Endothelial cell of umbilical vein (primary cell): Measurements from ENCODE around the gene CCR5. TPM values are rescaled to one million over a fixed set of nuclear protein-coding genes. Genes with fewer than 3 reads are reported as not detected.

ENCODE experiments used
- BruUV-seq: library from RNA; stranded (reverse); fragments of 400-500 nt; replicated peaks from 2 replicates; lab custom pipeline; 2021; lab: Mats Ljungman, UMichigan
- CTCF ChIA-PET: fragments of 300-600, 350-600 bp; sonication (Branson Sonifier 250); formaldehyde crosslinking; loops from one replicate; lab custom pipeline; 2021; ENCODE audit warnings: antibody characterized with exemption, inconsistent platforms; lab: Charles Lee
- POLR2A ChIA-PET: fragments of 300-600, 350-600 bp; sonication (Branson Sonifier 250); formaldehyde crosslinking; loops from one replicate; lab custom pipeline; 2021; ENCODE audit warnings: antibody characterized with exemption, inconsistent platforms; lab: Charles Lee
- DNase-seq: peaks from one replicate; pipeline ENCODE4 v3.0.0-alpha.2; 2011; ENCODE audit warnings: low read depth, low spot score
- FAIRE-seq: peaks from 2 replicates; lab custom pipeline; 2011; peaks lifted over from hg19 to GRCh38; lab: Jason Lieb, UNC
- H2AFZ ChIP-seq: 2 replicates; pipeline ENCODE4 v1.6.0; 2012; ENCODE audit warnings: low read depth, low read length, control low read depth, inconsistent platforms
- H3K27ac ChIP-seq: 2 replicates; pipeline ENCODE4 v1.5.1; 2011; ENCODE audit warnings: low read depth, mild to moderate bottlenecking, control low read depth, low read length, moderate library complexity; ENCODE audit not compliant: insufficient read depth
- H3K27me3 ChIP-seq, 2 experiments: 2 replicates each; pipeline versions ENCODE4 v1.6.0 to v1.6.1; 2011; ENCODE audit warnings: low read length in 2 of 2, mixed read lengths in 1 of 2; ENCODE audit not compliant: control insufficient read depth in 2 of 2, insufficient read depth in 2 of 2
- H3K36me3 ChIP-seq, 2 experiments: 2 replicates in 1 of 2; 3 replicates in 1 of 2; pipeline ENCODE4 v1.5.1; 2011; ENCODE audit warnings: low read length in 2 of 2, mild to moderate bottlenecking in 1 of 2, moderate library complexity in 1 of 2; ENCODE audit not compliant: control insufficient read depth in 2 of 2, insufficient read depth in 2 of 2; ENCODE audit errors: extremely low read depth in 1 of 2
- H3K4me1 ChIP-seq: 3 replicates; pipeline ENCODE4 v1.5.1; 2011; ENCODE audit warnings: mild to moderate bottlenecking, low read length; ENCODE audit not compliant: control insufficient read depth, insufficient read depth; ENCODE audit errors: extremely low read depth
- H3K4me2 ChIP-seq: 2 replicates; pipeline ENCODE4 v1.6.1; 2011; ENCODE audit warnings: low read length, control low read depth, mixed read lengths; ENCODE audit not compliant: insufficient read depth
- H3K4me3 ChIP-seq, 3 experiments: fragments of 200-600 bp in 1 of 3; sonication (generic), shearing (Covaris generic) in 1 of 3; replicated peaks in 1 of 3; 2 replicates each; pipeline ENCODE4 v1.5.1; 2011 to 2016; ENCODE audit warnings: control low read depth in 3 of 3, low read length in 3 of 3, mild to moderate bottlenecking in 2 of 3, inconsistent platforms in 1 of 3, low read depth in 1 of 3, moderate library complexity in 1 of 3; ENCODE audit not compliant: insufficient read depth in 1 of 3
- H3K79me2 ChIP-seq: 2 replicates; pipeline ENCODE4 v1.6.0; 2012; ENCODE audit warnings: low read length, inconsistent platforms; ENCODE audit not compliant: control insufficient read depth, insufficient read depth
- H3K9ac ChIP-seq: replicated peaks from 2 replicates; pipeline ENCODE3; 2011; ENCODE audit warnings: low read length, control low read depth; ENCODE audit not compliant: insufficient read depth; ENCODE audit errors: extremely low read depth
- H3K9me1 ChIP-seq: replicated peaks from 3 replicates; pipeline ENCODE4 v1.6.0; 2011; ENCODE audit warnings: mild to moderate bottlenecking, low read length; ENCODE audit not compliant: control insufficient read depth, insufficient read depth; ENCODE audit errors: extremely low read depth
- H3K9me3 ChIP-seq: replicated peaks from 2 replicates; pipeline ENCODE4 v1.5.1; 2012; ENCODE audit warnings: low read length, inconsistent platforms; ENCODE audit not compliant: control insufficient read depth, insufficient read depth
- H4K20me1 ChIP-seq: replicated peaks from 2 replicates; pipeline ENCODE3; 2011; ENCODE audit warnings: mild to moderate bottlenecking, low read length; ENCODE audit not compliant: control insufficient read depth, insufficient read depth; ENCODE audit errors: extremely low read depth
- CTCF ChIP-seq, 2 donors: IDR thresholded peaks; 1 replicate in 1 of 2; 2 replicates in 1 of 2; pipeline ENCODE4 v1.5.1; 2011; ENCODE audit warnings: low read length in 2 of 2, mild to moderate bottlenecking in 2 of 2, moderate library complexity in 2 of 2, control low read depth in 1 of 2, inconsistent platforms in 1 of 2, low read depth in 1 of 2; ENCODE audit not compliant: insufficient read depth in 1 of 2; ENCODE audit errors: extremely low read depth in 1 of 2
- EZH2 ChIP-seq: IDR thresholded peaks from 2 replicates; pipeline ENCODE4 v1.6.1; 2012; ENCODE audit warnings: borderline replicate concordance, low read depth, mild to moderate bottlenecking, moderate library complexity, low read length, inconsistent platforms; ENCODE audit not compliant: severe bottlenecking
- FOS ChIP-seq: IDR thresholded peaks from 2 replicates; pipeline ENCODE4 v1.6.1; 2011; ENCODE audit warnings: mild to moderate bottlenecking, low read length, moderate library complexity, borderline replicate concordance; ENCODE audit not compliant: insufficient read depth
- GATA2 ChIP-seq: IDR thresholded peaks from 2 replicates; pipeline ENCODE4 v1.7.0; 2011; ENCODE audit warnings: low read depth, mild to moderate bottlenecking, moderate library complexity, mixed read lengths, low read length; ENCODE audit not compliant: insufficient read length, insufficient read depth
- JUN ChIP-seq: IDR thresholded peaks from 2 replicates; pipeline ENCODE4 v1.6.1; 2011; ENCODE audit warnings: borderline replicate concordance, low read depth; ENCODE audit not compliant: insufficient read length, insufficient read depth
- MAX ChIP-seq: IDR thresholded peaks from 2 replicates; pipeline ENCODE4 v1.6.1; 2011; ENCODE audit not compliant: insufficient read depth, insufficient read length
- POLR2AphosphoS5 ChIP-seq: IDR thresholded peaks from 2 replicates; pipeline ENCODE4 v1.6.1; 2012; ENCODE audit warnings: low read depth, mild to moderate bottlenecking, control low read depth, low read length, moderate library complexity; ENCODE audit not compliant: insufficient read depth
- dilution Hi-C: fragments of 300-500 bp; cut with MboI; formaldehyde crosslinking; loops from one replicate; pipeline ENCODE4 v1.15.0; 2019; ENCODE audit warnings: low sequenced_read_pairs; ENCODE audit not compliant: extremely low pct_ligation_motif_present
- intact Hi-C: fragments of 100-400 bp; cut with micrococcal nuclease; formaldehyde crosslinking; loops from one replicate; pipeline ENCODE4 v1.10.0; 2022
- polyA plus RNA-seq, 4 experiments: library from polyadenylated mRNA; depleted of rRNA in 3 of 4; stranded (reverse) in 3 of 4; unstranded in 1 of 4; fragments of >200 nt; gene quantifications; 2 replicates each; pipeline versions ENCODE4 v1.2.1 to v1.2.3, GENCODE V29; 2011 to 2012; ENCODE audit warnings: missing spikeins in 1 of 4
- total RNA-seq: library from RNA; stranded (reverse); gene quantifications from 2 replicates; pipeline ENCODE4 v1.2.3, GENCODE V29; 2021

CCR5 gene
- total and polyA plus RNA-seq, 2 donors (not counting 3 experiments of a cell fraction or from before 2014, with no cell fraction given): not detected

GRCh38 chr3:46378426-46378942 lies 7.7 kb downstream of the CCR5 start:
- Histone ChIP-seq H3K4me1 (no peaks in the 10 kb centered on the region), H4K20me1 (no peaks in the 10 kb centered on the region), H3K9me1 (no peaks in the 10 kb centered on the region), H3K9me3 (no peaks in the 10 kb centered on the region), H3K79me2 (no peaks in the 10 kb centered on the region), H3K27ac (no peak overlapping the region), H3K27me3 (peaks cover 8 to 13% of the 10 kb centered on the region in 2 experiments), H3K36me3 (no peaks in the 10 kb centered on the region), H3K4me2 (no peak overlapping the region), H3K9ac (no peak overlapping the region), H2AFZ (no peak overlapping the region), H3K4me3 (no peak overlapping the region)
- BruUV-seq: no TSS peak
- POLR2A ChIA-PET: no interaction called here
- dilution Hi-C loops: no loop called here
- no peak for TF ChIP-seq FOS
- no peak for TF ChIP-seq EZH2
- TF ChIP-seq JUN: no peak
- TF ChIP-seq CTCF (IDR thresholded peaks at IDR 0.05; ENCODE audit: extremely low read depth in 1 of 2, insufficient read depth in 1 of 2, low read depth in 1 of 2, low read length in 2 of 2): peak; percentile 76 to 82
- TF ChIP-seq GATA2: no peak
- no peak for TF ChIP-seq MAX
- no peak for TF ChIP-seq POLR2AphosphoS5
- intact Hi-C loops: loop anchor here (1.0 to 10.0 kb wide), 5 partner anchors 48 to 440 kb away; no protein-coding TSS in a partner anchor
- CTCF ChIA-PET: interaction anchor here (0.8 to 3.8 kb wide), 24 partner anchors 10 to 439 kb away, joined by 3 to 95 read pairs (median 4); partner anchors contain the start of genes CCR5, CCR5AS and CCRL2
- DNase-seq (peak; percentile 56), FAIRE-seq (peak; percentile 95)
